ENCODE measurements around the gene MDM2. TPM values are rescaled to one million over a fixed set of nuclear protein-coding genes. Genes with fewer than 3 reads are reported as not detected.

Gene MDM2
- total and polyA plus RNA-seq, 2 of the 8 experiments (the other 6 are each of a cell fraction or from before 2014, with no cell fraction given) = 15.1 to 115 TPM

- H3K79me1 ChIP-seq (ENCODE audit: low read depth, low read length) = no peaks in the 10 kb centered on the region
- no peak overlapping the region for H2BK120ac ChIP-seq (replicated peaks; ENCODE audit: low read depth, low read length)
- H3K27me3 ChIP-seq (replicated peaks in 1 of 4; ENCODE audit: control insufficient read depth in 3 of 4, extremely low read depth in 1 of 4, insufficient read depth in 3 of 4, low read length in 3 of 4) = no peaks in the 10 kb centered on the region
- no peak overlapping the region for H3K4me3 ChIP-seq (ENCODE audit: extremely low read depth in 1 of 4, insufficient read depth in 2 of 4, low read depth in 3 of 4, low read length in 4 of 4)
- H4K91ac ChIP-seq (replicated peaks; ENCODE audit: insufficient read length, low read length) = no peak overlapping the region
- H4K8ac ChIP-seq (ENCODE audit: extremely low read depth, insufficient read depth, low read length) = no peak overlapping the region
- no peak overlapping the region for H4K5ac ChIP-seq (ENCODE audit: insufficient read length, low read depth, low read length)
- no peak overlapping the region for H2AFZ ChIP-seq (ENCODE audit: low read length)
- H3K9ac ChIP-seq (replicated peaks in 1 of 4; ENCODE audit: extremely low read depth in 1 of 4, low read depth in 3 of 4, low read length in 3 of 4) = no peak overlapping the region
- H3K14ac ChIP-seq (ENCODE audit: insufficient read length) = no peak overlapping the region
- H3K23ac ChIP-seq (ENCODE audit: insufficient read length) = no peak overlapping the region
- no peak overlapping the region for H3K27ac ChIP-seq (ENCODE audit: low read depth, low read length)
- H3K36me3 ChIP-seq (ENCODE audit: control insufficient read depth in 2 of 4, insufficient read depth in 4 of 4, low read length in 3 of 4) = peaks cover 21 to 90% (median 61%) of the 10 kb centered on the region in 4 experiments
- POLR2A ChIA-PET (ENCODE audit: partially characterized antibody) = interaction anchor here (0.6 to 1.2 kb wide), 5 partner anchors 9 to 101 kb away, joined by 3 to 5 read pairs (median 3); partner anchors contain the start of gene MDM2
- H3K9me3 ChIP-seq (ENCODE audit: insufficient read depth in 2 of 2, low read depth in 1 of 2, low read length in 1 of 2) = no peaks in the 10 kb centered on the region
- no peaks in the 10 kb centered on the region for H3K23me2 ChIP-seq (ENCODE audit: low read depth, low read length)
- no peak overlapping the region for H2BK20ac ChIP-seq (ENCODE audit: low read length)
- no peak overlapping the region for H2BK12ac ChIP-seq (ENCODE audit: low read depth, low read length)
- DNase-seq (ENCODE audit: low read depth in 1 of 2, low spot score in 2 of 2) (no peak), FAIRE-seq (no peak)
- WGBS, 2 experiments (ENCODE audit: extremely low coverage in 1 of 2, insufficient coverage in 1 of 2, insufficient read length in 1 of 2, insufficient replicate concordance in 2 of 2, low coverage in 1 of 2, low lambda C conversion rate in 2 of 2, missing lambda C conversion rate in 1 of 2) = 88% methylated on average over 2 of the region's 2 CpGs; no CpG with 5 or more reads in 1 of the 2 experiments
- TF ChIP-seq CEBPB (IDR thresholded peaks at IDR 0.05; ENCODE audit: low read depth, low read length) = no peak
- TF ChIP-seq TAF1 (IDR thresholded peaks at IDR 0.05; ENCODE audit: low read depth, low read length) = no peak
- TF ChIP-seq MAFK (IDR thresholded peaks at IDR 0.05; ENCODE audit: low read depth, low read length) = no peak
- no peak for TF ChIP-seq KDM1A (IDR thresholded peaks at IDR 0.05; ENCODE audit: borderline replicate concordance, low read length)
- peaks cover 4 to 5% of the 10 kb centered on the region in 2 experiments for H4K20me1 ChIP-seq (replicated peaks in 1 of 2; ENCODE audit: control insufficient read depth in 1 of 2, insufficient read depth in 2 of 2, low read length in 2 of 2)
- H2BK15ac ChIP-seq (ENCODE audit: low read length) = no peak overlapping the region
- peaks cover 0 to 5% (median 1%) of the 10 kb centered on the region in 4 experiments; a peak in 1 of 7 replicates for H3K4me1 ChIP-seq (replicated peaks in 1 of 4; ENCODE audit: control insufficient read depth in 3 of 4, insufficient read depth in 4 of 4, low read length in 3 of 4)
- H3K4me2 ChIP-seq (ENCODE audit: insufficient read depth in 1 of 2, low read depth in 2 of 2, low read length in 2 of 2) = no peak overlapping the region
- H3K79me2 ChIP-seq (ENCODE audit: control insufficient read depth in 1 of 2, insufficient read depth in 2 of 2, low read length in 2 of 2) = 0 out of 4 replicates have a peak, but pooled peaks cover 0 to 4% of the 10 kb centered on the region in 2 experiments
- no peak overlapping the region for H3K56ac ChIP-seq (replicated peaks; ENCODE audit: insufficient read length, low read depth, low read length)
- CTCF ChIA-PET (ENCODE audit: partially characterized antibody) = interaction anchor here (0.6 to 1.8 kb wide), 2 partner anchors 9 to 77 kb away, joined by 3 to 14 read pairs; no protein-coding TSS in a partner anchor
- no peak overlapping the region for H2AK5ac ChIP-seq (ENCODE audit: low read depth, low read length)
- H3K4ac ChIP-seq (replicated peaks; ENCODE audit: insufficient read length, low read depth, low read length) = no peak overlapping the region
- H3K18ac ChIP-seq (ENCODE audit: extremely low read depth, low read length) = no peak overlapping the region
- no peak overlapping the region for H2BK5ac ChIP-seq (ENCODE audit: low read depth, low read length)
Measured at GRCh38 chr12:68839183-68840147, 31.5 kb downstream of the MDM2 start.

All from H1 (cell line).